Measurements from ENCODE around the gene PEX7.

GRCh38 chr6:136816656-136817055, 5.7 kb upstream of the PEX7 start:
- TF ChIP-seq CTCF (IDR thresholded peaks at IDR 0.05; ENCODE audit: low read length), result no peak
- TF ChIP-seq EZH2 (optimal IDR thresholded peaks at IDR 0.05; ENCODE audit: low read depth, low read length), result no peak
